HG03521 (cell line): ENCODE measurements around the gene ARHGAP6.

Experiments
- ATAC-seq: cut with Tn5 transposase; IDR thresholded peaks from one replicate; pipeline ENCODE4 v1.9.1; 2021; ENCODE audit warnings: mild to moderate bottlenecking, moderate library complexity; ENCODE audit not compliant: unreplicated experiment

Gene ARHGAP6

DNA sequence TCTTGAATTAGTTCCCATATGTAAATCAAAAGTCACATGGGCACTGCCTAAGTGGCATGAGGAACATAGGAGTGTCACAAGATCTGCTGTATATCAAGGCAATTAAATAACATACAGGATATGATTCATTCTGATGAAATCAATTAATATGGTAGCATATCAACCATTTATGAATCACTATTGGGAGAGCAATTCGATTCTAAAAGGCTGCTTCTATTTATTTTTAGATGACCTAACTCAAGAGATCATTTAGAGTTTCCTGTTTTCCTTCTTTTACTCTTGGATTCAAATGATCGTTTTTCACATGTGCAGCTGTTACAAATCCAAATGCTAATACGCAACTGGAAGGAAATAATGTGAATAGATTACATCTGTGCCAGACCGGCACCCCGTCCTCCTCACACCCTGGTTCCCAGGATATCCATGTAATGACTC is 472.7 kb downstream of the ARHGAP6 start:
- ATAC-seq: no peak

- no peak for ATAC-seq
Observed at GRCh38 chrX:11190745-11191510, 474.8 kb downstream of the ARHGAP6 start.

GRCh38 chrX:11189097-11189496 is 476.6 kb downstream of the ARHGAP6 start:
- ATAC-seq: no peak

- no peak for ATAC-seq
Observed at GRCh38 chrX:11188664-11189063, 477.1 kb downstream of the ARHGAP6 start.

DNA sequence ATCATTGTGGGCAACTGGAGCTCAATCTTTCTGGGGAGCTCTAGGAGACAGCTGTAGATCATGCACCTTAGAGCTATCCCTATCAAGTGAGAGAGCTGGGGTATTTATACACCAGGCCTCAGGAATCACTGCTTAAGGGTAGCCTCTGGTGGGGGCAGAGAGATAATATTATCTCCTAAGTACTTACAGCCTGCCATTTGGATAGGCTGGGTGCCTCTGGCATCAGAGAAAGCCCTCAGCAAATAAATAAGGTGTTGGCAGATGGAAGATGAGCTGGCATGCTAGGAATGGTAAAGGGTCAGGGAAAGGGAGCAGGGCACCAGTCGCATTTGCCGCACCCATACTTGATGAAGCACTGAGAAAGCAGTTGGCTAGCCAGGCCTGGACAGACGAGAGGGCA is 478.7 kb downstream of the ARHGAP6 start:
- no peak for ATAC-seq

- no peak for ATAC-seq
Observed at GRCh38 chrX:11185861-11186260, 479.9 kb downstream of the ARHGAP6 start.

GRCh38 chrX:11180571-11180970 is 485.1 kb downstream of the ARHGAP6 start:
- no peak for ATAC-seq

GRCh38 chrX:11172415-11172814 is 493.3 kb downstream of the ARHGAP6 start:
- ATAC-seq: no peak

- ATAC-seq: no peak
Observed at GRCh38 chrX:11171956-11172355, 493.8 kb downstream of the ARHGAP6 start.

- ATAC-seq: no peak
Observed at GRCh38 chrX:11164433-11164832, 501.3 kb downstream of the ARHGAP6 start.

DNA sequence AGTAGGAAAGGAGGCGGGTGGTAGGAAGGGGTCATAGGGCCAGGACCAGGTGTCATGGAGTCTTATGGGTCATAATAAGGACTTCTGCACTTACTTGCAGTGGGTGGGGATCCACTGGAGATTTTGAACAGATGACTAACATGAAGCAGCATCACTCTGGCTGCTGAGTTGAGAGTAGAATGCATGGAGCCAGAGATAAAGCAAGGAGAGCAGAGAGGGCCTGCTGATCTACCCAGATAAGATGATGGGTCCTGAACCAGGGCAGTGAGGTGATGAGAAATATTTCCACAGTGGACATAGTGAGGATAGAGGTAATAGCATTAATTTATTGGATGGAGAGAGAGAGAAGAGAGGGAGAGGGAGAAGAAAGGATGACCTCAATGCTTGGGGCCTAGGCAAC is 506.6 kb downstream of the ARHGAP6 start:
- no peak for ATAC-seq

DNA sequence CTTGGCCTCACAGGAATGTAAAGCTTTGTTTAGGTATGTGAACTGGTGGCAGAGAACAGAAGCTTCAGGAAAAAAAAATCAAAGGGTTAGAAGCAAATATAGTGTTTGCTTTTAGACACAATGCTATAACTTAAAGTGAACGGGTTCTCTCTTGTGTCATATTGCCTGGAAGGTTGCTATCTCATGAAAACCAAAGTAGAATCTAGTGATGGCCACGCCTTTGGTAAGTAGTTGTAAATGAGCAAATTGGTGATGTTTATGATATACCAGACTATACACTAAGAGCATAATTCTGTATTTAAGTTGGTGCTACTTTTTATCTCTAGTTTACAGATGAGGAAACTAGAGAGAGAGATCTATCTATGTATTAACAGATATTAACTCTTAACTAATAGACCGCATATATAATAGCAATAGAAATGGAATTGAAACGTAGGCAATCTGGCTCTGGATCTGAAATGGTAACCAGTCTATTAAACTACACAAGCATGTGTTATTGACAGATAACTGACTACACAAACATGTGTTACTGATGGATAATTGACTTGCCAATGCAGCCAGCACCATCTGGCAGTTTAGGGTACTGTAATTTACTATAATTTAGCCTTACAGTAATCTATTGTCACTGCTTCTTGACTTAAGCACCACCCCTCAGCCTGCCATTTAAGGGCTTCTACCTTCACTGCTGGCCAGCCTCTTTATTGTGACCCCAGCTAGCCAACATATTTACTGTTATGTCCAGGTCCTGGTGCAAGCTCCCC is 513.7 kb downstream of the ARHGAP6 start:
- no peak for ATAC-seq

DNA sequence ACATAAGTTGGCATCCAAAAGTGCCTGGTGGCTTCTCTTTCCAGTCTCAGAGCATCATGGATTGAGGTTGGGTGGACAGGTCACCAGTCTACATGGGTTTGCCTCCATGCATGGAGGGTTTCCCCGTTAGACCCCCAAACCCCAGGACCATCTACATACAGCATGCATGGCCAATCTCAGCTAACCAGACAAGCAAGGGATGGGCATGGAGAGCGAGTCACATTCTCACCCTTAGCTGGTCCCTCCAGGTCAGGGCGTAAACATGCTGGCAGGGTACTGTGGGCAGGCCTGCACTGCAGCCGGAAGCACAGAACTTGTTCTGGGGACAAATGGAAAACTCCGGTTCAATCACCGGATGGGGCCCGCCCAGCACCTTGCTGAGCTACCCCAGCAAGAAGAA is 517.3 kb downstream of the ARHGAP6 start:
- ATAC-seq: no peak

DNA sequence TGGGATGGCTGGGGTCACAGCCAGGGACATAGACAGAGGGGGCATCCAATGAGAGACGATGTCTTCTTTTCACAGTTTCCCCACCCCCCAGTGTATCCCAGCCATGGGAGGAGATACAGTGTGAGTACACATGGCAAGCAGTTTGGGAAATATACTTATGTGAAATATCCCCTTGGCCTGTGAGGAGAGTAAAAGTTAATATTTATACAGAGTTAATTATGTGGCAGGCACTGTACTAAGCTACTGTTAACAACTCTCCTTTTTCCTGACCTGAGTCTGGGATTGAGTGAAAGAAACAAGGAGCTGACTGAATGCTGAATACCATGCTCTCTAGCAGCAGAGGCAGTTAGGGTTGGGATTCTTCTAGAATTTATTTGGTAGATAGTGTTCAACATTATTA is 519.3 kb downstream of the ARHGAP6 start:
- no peak for ATAC-seq

- ATAC-seq: no peak
Observed at GRCh38 chrX:11143931-11144678, 521.6 kb downstream of the ARHGAP6 start.

GRCh38 chrX:11138498-11139390 is 527.0 kb downstream of the ARHGAP6 start:
- ATAC-seq: no peak

- no peak for ATAC-seq
Observed at GRCh38 chrX:11137543-11138139, 528.1 kb downstream of the ARHGAP6 start.

DNA sequence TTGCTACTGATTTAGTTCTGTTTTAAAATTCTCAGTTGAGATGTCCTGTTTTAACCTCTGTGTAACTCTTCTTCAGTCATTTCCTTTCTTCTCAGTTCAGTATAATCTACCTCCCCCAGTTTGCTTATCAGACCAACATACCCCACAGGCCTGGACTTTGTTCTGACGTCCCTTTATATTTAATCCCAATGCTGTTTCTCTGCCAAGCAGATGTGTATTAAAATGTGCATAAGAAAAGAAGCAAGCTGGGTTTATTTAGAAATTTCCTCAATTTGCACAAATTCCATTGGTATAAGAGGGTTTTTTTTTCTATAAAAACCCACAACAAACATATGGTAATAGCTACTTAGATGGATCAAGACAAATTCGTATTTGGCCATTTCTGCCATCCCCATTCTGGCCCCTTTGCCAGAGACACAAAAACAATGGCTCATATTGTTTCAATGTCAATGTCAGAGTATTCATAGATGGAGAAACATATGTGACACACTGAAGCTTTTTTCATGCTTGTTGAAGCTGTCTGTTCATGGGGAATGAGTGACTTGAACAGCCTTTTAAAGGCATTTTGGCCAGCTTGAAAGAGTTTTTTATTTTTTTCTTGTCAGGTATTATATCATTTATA is 530.0 kb downstream of the ARHGAP6 start:
- no peak for ATAC-seq

DNA sequence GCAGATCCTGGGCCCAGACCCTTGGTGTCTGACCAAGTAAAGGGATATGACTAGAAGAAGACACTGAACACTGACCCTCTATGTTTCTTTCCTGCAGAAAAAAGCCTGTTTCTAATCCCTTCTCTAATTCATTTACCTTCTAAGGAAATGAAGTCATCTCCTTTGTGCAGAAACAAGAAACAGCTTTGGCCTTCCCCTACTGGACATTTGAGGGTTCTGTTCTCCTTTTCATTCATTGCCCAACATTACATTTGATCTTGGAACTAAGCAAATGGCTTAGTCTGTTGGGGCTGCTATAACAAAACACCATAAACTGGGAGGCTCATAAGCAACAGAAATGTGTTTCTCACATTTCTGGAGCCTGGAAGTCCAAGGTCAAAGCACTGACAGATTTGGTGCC is 534.6 kb downstream of the ARHGAP6 start:
- ATAC-seq: no peak

- ATAC-seq: no peak
Observed at GRCh38 chrX:11130136-11130535, 535.6 kb downstream of the ARHGAP6 start.
